Activated CD4-positive, alpha-beta T cell treated with anti-CD3 and anti-CD28 coated beads for 1 hour (primary cell): ENCODE results near the gene SHC2.
A peak's percentile ranks its signal among the peaks of the same experiment; 100 is the strongest.

Experiments used
- DNase-seq: peaks from one replicate; pipeline ENCODE4 v3.0.0-alpha.2; 2020

The SHC2 gene, protein sequence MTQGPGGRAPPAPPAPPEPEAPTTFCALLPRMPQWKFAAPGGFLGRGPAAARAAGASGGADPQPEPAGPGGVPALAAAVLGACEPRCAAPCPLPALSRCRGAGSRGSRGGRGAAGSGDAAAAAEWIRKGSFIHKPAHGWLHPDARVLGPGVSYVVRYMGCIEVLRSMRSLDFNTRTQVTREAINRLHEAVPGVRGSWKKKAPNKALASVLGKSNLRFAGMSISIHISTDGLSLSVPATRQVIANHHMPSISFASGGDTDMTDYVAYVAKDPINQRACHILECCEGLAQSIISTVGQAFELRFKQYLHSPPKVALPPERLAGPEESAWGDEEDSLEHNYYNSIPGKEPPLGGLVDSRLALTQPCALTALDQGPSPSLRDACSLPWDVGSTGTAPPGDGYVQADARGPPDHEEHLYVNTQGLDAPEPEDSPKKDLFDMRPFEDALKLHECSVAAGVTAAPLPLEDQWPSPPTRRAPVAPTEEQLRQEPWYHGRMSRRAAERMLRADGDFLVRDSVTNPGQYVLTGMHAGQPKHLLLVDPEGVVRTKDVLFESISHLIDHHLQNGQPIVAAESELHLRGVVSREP

DNA sequence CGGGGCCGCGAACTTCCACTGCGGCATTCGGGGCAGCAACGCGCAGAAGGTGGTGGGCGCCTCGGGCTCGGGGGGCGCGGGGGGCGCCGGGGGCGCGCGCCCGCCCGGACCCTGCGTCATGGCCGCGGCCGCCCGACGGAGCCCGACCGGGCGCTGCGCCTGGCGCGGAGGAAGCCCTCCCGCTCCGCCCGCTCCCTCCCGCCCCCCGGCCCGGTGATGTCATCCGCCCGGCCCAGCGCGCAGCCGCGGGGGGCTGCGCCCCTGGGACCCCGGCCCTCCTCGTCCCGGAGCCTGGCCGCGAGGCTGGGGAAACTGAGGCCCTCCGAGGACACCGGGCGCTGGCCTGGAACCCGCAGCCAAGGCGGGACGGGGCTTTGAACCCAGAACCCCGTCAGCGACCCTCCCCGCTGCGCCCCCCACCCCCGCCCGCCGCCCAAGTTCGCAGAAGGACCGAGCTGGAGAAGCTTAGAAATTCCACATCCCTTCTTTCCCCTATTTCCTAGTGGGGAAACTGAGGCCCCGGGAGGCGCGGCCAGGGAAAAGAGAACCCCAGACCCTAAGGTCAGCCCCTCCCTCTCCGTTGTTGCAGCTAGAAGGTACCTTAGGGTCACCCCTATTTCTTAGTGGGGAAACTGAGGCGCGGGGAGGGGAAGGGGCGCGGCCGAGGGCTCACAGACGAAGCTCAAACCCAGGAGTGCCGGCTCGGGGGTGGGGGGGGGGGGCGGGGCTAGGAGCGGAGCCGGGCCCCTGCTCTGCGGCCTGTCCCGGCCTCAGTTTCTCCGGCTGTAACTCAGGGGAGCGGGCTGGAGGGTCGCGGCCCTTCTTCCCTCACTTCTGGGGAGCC lies at the start of gene SHC2:
Gene SHC2, minus strand, starts transcription at position 157 of the 844 bp plus-strand sequence. Its CDS starts 37 bp downstream, at position 120.
- DNase-seq = no peak

DNA sequence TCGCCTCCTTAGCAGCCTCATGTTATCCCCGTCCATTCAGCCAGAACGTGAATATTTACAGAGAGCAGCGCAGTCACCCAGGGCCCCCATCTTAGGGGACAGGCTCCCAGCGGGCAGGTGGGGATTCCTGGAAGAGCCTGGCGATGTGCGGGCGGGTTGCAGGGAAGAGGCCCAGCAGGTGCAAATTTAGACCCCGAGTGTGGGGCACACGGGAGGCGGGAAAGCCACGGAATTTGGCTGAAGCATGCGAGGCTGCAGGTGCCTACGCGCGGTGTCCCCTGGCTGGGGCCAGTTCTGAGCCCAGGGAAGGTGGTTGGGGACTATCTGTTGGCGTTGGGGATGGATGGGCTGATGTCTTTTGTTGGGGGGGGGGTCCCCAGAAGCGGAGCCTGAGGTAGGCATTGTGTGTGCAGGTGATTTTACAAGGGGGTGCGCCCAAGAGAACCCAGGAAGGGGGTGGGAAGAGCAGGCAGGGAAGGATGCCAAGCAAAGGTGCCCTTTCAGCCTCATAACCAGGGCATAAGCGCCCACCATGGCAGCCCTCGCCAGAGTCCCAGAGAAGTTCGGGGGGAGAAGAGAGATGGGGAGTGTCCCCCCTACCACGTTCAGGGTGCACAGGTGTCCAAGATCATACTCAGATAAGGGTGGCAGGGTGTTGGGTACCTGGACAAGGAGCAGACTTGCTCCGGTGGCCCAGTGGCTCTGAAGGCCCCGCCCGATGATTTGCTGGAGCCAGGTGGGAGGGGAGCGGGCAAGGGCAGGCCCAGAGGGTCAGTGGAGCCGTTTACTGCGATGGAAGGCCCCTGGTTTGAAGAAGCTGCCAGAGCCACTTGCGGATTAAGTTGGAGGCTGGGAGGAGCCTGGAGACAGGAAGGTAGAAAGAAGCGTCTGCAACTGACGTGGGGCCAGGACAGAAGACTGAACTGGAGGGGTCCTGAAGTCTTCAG lies 47.6 kb upstream of the SHC2 start:
- no peak for DNase-seq

DNA sequence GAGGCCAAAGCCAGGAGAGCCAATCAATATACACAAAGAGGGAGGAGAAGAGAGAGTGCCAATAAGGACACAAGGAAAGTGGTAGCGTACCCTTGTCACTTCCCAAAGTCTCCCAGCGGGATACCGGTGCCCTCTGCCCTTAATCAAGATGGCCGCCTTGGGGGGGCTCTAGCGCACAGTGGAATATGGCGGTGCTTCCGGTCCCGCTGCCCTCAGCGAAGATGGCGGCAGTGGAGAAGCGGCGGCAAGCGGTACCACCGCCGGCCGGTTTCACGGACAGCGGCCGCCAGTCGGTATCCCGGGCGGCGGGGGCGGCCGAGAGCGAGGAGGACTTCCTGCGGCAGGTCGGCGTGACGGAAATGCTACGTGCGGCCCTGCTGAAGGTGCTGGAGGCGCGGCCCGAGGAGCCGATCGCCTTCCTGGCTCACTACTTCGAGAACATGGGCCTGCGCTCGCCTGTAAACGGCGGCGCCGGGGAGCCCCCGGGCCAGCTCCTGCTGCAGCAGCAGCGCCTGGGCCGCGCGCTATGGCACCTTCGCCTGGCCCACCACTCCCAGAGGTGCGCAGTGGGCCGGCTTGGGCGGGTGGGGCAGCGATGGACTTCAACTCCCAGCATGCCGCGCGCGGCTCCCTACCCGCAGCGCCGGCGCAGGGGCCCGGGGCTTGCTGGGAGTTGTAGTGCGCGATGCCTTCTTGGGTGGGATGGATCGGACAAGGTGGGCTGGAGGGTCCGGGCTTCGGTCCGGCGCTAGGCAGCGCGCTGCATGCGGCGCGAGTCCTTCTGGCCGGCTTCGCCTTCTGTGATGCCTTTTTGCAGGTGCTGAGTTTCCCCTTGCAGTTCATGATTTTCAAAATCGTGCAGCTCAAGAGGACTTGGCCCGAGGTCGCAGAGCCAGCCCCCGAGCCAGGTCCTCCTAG lies 46.7 kb upstream of the SHC2 start, which contains the start of gene TPGS1:
Gene TPGS1, plus strand, starts transcription at position 212 of the 918 bp plus-strand sequence. Its CDS starts 10 bp downstream, at position 222.
- DNase-seq = peak; percentile 81

DNA sequence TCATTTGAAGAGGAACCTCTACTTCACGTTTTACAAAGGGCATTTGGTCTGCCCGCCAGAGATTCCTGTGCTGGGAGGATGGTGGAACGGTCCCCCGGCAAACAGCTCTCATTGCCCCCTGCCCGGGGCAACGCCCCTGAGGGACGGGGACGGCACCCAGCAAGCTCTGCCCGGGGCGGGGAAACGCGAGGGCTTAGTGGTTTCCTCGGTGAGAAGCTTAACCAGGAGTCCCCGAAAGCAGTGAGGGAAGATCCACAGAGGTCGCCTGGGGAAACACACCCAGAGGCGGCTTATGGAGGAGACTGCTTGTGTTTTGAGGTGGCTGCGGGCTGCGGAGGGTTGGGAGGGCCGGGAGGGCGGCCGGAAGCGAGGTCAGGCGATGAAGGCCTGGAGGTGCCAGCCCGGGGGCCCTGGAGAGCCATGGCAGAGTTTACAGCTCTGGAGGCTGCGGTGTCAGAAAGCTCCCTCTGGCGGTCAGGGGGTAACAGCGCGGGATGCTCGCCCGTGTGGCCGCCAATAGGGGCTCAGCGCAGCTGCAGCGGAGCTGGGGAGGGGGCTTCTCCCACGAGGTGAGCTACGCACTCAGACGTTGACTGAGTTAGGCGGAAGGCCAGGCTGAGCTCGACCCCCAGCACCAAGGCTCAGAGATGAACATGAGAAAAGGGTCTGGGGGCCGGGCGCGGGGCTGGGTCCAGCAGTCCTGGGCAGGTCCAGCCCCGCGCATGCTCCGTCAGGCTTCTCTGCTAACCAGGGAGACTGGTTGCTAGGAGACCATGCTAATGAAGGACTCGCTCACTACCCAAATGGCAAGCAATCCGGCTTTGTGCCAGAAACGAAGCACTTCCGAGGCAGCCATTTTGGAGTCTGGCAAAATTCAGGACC lies 45.8 kb upstream of the SHC2 start:
- peak; percentile 89 for DNase-seq

DNA sequence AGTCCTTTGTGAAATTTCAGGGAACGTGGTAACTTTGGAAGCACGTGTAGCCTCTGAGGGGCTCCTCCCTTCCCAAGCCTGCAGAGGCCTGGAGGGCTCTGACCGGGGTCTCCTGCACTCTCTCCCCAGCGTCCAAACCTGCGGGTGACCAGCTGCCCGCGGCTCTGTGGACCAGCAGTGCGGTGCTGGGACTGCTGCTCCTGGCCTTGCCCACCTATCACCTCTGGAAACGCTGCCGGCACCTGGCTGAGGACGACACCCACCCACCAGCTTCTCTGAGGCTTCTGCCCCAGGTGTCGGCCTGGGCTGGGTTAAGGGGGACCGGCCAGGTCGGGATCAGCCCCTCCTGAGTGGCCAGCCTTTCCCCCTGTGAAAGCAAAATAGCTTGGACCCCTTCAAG lies 43.8 kb upstream of the SHC2 start:
- DNase-seq = no peak

DNA sequence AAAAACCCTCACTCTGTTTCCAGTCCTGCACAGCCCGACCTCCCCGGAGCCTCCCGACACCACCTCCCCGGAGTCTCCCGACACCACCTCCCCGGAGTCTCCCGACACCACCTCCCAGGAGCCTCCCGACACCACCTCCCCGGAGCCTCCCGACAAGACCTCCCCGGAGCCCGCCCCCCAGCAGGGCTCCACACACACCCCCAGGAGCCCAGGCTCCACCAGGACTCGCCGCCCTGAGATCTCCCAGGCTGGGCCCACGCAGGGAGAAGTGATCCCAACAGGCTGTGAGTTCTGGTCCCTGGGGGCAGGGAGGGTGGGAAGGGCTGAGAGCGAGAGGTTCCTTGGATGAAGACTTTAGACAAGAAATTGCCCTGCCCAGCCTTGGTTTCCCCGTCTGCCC lies 40.8 kb upstream of the SHC2 start:
- no peak for DNase-seq

DNA sequence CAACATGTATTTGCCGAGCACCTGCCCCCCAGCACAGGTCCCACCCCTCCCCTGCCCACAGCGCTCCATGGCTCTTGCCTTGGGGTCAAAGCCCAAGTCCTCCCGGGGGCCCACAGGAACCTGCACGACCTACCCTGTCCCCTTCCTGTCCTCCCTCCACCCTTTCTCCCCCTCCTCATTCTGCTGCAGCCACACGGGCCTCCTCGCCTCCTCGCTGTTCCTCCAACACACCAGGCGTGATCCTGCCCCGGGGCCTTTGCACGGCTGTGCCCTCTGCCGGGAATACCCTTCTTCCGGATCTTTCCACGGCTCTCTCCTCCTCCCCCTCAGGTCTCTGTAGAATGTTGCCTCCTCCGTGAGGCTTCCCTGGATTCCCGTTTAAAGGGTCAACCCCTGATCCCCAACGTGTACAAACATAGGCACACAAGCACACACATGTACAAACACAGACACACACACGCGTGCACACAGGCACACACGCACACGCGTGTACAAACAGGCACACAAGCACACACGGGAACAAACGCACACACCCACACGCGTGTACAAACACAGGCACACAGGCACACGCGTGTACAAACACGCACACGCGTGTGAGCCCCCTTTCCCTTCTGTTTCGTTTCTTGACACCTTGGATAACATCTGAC lies 38.3 kb upstream of the SHC2 start:
- no peak for DNase-seq

DNA sequence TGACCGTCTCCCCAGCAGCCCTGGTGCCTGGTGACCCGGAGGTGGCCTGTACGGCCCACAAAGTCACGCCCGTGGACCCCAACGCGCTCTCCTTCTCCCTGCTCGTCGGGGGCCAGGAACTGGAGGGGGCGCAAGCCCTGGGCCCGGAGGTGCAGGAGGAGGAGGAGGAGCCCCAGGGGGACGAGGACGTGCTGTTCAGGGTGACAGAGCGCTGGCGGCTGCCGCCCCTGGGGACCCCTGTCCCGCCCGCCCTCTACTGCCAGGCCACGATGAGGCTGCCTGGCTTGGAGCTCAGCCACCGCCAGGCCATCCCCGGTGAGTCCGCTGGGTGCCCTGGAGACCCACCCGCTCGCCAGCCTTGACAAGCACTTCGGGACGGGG lies 37.7 kb upstream of the SHC2 start:
- DNase-seq = no peak

DNA sequence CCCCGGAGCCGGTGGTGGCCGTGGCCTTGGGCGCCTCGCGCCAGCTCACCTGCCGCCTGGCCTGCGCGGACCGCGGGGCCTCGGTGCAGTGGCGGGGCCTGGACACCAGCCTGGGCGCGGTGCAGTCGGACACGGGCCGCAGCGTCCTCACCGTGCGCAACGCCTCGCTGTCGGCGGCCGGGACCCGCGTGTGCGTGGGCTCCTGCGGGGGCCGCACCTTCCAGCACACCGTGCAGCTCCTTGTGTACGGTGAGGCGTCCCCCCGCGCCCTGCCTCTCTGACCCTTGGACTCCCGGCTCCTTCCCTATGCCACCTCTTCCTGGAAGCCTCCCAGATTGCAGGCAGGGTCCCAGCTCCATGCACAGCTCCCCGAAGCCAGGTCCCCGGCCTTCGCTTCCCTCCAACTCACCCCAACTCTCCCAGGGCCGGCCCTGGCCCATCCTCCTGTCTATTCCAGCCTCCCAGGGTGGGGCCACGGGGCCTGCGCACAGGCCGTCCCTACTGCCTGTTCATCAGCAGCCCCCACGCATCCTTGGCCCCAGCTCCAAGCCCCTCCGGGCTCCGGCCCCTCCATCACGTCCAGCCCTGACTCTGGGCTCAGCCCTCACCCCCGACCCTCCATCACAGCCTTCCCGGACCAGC lies 37.2 kb upstream of the SHC2 start:
- DNase-seq = no peak

DNA sequence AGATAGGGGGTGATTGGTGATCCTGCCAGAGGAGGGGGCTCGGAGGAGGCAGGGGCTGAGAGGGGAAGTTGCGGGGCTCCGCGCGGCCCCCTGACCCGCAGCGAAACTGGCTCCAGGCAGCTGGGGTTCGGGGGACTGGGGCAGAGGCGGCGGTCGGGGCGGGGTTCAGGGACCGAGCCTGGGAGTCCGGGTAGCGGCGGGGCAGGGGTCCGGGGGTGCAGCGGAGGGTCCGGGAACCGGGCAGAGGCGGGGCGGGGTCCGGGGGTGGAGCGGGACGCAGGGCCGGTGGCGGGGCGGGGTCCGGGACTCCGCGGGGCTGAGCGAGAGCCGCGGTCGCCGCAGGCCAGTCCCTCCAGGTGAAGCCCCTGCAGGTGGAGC lies 36.6 kb upstream of the SHC2 start:
- no peak for DNase-seq

DNA sequence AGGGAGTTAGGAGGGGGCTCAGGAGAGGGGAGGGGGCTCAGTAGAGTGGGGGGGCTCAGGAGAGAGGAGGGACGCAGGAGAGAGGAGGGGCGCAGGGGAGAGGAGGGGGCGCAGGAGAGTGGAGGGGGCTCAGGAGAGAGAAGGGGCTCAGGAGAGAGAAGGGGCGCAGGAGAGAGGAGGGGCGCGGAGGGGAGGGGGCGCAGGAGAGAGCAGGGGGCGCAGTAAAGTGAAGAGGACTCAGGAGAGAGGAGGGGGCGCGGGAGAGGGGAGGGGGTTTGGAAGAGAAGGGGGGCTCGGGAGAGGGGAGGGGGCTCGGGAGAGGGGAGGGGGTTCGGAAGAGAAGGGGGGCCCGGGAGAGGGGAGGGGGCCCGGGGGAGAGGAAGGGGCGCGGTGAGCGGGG lies 36.2 kb upstream of the SHC2 start:
- DNase-seq = no peak

DNA sequence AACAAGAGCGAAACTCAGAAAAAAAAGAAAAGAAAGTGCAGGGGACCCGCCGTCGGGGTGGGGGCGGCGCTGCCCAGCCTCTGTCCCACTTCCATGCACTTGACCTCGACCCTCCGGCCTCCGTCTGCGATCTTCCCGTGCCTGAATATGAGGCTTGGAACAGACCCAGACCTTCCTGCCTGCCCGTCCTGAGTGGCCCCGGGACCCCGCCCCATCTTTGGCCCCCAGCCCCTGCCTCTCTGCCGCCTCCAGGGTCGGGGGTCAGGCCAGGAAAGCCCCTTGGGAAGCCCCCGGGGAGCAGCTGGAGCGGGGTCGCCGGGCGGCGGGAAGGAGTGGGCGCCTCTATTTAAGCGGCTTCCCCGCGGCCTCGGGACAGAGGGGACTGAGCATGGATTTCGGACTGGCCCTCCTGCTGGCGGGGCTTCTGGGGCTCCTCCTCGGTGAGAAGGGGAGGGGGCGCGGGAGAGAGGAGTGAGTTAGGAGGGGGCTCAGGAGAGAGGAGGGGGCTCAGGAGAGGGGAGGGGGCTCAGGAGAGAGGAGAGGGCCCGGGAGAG lies 35.4 kb upstream of the SHC2 start, which contains the start of gene MADCAM1:
Gene MADCAM1, plus strand, starts transcription at position 375 of the 554 bp plus-strand sequence. Its CDS starts 14 bp downstream, at position 389.
- no peak for DNase-seq

DNA sequence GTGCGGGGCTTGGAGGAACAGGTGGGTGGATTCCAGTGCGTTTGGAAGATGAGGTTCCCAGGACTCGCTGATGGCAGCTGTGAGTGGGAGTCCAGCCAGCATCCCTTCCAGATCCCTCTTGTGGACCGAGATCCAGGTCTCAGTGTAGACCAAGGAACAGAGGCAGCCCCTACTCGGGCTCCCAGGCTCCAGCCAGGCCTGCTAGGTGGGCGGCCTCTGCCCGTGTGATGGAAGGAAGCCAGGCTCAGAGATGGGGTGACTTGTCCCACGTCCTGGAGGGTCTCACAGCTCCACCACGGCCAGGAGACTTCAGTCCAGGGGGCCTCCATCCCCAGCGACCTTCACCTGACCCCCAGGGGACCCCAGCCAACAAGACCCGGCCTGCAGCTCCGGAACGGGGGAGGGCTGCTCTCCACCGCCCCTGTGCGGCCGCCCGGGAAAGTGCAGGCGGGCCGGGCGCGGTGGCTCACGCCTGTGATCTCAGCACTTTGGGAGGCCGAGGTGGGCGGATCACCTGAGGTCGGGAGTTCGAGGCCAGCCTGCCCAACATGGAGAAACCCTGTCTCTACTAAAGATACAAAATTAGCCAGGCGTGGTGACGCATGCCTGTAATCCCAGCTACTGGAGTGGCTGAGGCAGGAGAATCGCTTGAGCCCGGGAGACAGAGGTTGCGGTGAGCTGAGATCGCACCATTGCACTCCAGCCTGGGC lies 34.7 kb upstream of the SHC2 start:
- peak; percentile 22 for DNase-seq

DNA sequence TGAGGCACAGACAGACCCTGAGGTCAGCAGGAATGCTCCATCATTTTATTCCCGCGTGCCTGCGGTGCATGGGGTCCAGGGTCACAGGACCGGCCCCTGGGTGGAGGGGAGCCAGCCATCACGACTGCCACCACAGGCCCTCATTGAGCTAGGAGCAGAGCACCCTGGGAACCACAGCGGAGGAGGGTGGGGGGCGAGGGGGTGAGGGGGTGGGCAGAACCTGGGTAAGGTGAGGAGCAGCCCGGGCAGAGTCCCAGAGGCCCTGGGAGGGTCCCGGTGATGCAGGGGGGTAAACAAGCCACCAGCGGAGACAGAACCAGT lies 34.2 kb upstream of the SHC2 start:
- no peak for DNase-seq

DNA sequence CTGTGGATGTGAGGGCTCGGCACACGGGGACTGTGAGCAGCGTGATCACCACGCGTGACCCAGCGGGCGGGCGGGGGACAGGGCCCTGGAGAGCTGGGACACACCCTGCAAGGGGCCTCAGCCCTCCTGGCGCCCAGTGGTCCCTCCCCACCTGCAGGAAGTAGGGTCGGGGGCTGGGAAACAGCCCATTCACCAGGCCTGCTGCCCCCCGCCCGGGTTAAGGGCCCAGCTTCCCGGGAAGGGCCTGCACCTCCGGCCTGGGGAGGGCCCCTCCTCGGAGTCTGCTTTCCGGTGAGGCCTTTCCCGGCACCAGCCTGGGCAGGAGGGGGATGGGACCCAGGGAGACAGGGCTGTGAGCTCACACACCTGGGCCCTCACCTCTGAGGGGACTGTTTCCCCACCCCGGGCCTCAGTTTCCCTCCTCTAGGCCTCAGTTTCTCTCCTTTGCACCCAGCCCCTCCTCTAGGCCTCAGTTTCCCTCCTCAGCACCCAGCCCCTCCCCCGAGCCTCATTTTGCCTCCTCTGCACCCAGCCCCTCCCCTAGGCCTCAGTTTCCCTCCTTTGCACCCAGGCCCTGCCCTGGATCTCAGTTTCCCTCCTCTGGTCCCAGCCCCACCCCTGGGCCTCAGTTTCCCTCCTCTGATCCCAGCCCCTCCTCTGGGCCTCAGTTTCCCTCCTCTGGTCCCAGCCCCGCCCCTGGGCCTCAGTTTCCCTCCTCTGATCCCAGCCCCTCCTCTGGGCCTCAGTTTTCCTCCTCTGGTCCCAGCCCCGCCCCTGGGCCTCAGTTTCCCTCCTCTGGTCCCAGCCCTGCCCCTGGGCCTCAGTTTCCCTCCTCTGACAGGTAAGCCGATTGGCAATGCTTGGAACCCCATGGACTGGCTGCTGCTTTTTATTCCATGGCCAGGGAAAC lies 33.6 kb upstream of the SHC2 start:
- DNase-seq = no peak

DNA sequence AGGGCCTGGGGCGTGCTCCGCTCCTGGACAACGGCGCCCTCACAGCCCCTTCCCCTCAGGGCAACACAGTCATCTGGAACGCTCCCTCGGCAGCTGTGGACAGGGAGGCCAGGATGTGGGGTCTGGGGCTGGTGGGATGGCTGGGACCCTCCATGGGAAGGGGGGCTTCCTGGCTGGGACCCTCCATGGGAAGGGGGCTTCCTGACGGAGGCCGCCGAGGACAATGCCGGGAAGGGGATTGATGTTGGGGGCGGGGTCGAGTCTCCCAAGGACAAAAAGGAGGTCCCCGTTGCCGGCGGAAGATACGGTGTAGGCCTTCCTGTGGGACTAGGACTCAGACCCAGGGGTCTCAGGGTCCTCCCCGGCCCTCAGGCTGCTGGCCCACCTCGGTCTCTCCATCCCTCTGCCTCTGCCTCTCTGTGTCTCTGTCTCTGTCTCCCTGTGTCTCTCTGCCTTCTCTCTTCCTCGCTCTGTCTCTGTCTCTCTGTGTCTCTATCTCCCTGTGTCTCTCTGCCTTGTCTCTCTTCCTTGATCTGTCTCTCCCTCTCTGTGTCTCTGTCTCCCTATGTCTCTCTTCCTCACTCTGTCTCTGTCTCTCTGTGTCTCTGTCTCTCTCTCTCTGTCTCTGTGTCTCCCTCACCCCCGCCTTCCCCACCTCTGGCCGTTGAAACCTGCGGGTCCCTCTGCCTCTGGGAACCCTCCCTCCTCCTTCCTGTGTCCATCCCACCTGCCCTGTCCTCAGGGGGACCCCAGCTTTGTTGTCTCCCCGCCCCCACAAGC lies 32.7 kb upstream of the SHC2 start:
- DNase-seq = no peak
